Measurements from ENCODE around the gene TBC1D9B. TPM values are rescaled to one million over a fixed set of nuclear protein-coding genes. Genes with fewer than 3 reads are reported as not detected.

The TBC1D9B gene
- total RNA-seq, 1 donor from 2014 or later, result 94.0 TPM

- Histone ChIP-seq H3K27me3 (ENCODE audit: low read depth) (no peaks in the 10 kb centered on the region), H3K27ac (no peak overlapping the region), H3K36me3 (peaks cover 97% of the 10 kb centered on the region), H3K4me3 (no peak overlapping the region), H3K4me1 (peaks cover 37% of the 10 kb centered on the region), H3K9me3 (no peaks in the 10 kb centered on the region)
- no peak for ATAC-seq
- DNase-seq, result no peak
- intact Hi-C loops (cut with DNase I), result no loop called here
- TF ChIP-seq CTCF (IDR thresholded peaks at IDR 0.05), result no peak
These were observed 77.8 kb downstream of the TBC1D9B start for GRCh38 chr5:179829732-179830435.

GRCh38 chr5:179828756-179829421 lies 78.8 kb downstream of the TBC1D9B start:
- ATAC-seq (no peak), DNase-seq (no peak)
- H3K36me3 ChIP-seq, result peaks cover 100% of the 10 kb centered on the region
- no peaks in the 10 kb centered on the region for H3K27me3 ChIP-seq (ENCODE audit: low read depth)
- no peak for TF ChIP-seq CTCF (IDR thresholded peaks at IDR 0.05)
- intact Hi-C loops (cut with DNase I), result no loop called here
- H3K4me3 ChIP-seq, result no peak overlapping the region
- no peaks in the 10 kb centered on the region for H3K9me3 ChIP-seq
- H3K27ac ChIP-seq, result peak overlapping the region; percentile 4
- peaks cover 46% of the 10 kb centered on the region for H3K4me1 ChIP-seq

- ATAC-seq (peak; percentile 53 to 74), DNase-seq (peak; percentile 75)
- Histone ChIP-seq H3K27me3 (ENCODE audit: low read depth) (no peaks in the 10 kb centered on the region), H3K9me3 (no peaks in the 10 kb centered on the region), H3K4me3 (no peak overlapping the region), H3K4me1 (peaks cover 54% of the 10 kb centered on the region), H3K36me3 (peaks cover 100% of the 10 kb centered on the region), H3K27ac (no peak overlapping the region)
- TF ChIP-seq CTCF (IDR thresholded peaks at IDR 0.05), result no peak
- intact Hi-C loops (cut with DNase I), result no loop called here
These were observed 80.0 kb downstream of the TBC1D9B start for GRCh38 chr5:179827680-179828079.

- Histone ChIP-seq H3K36me3 (peaks cover 88% of the 10 kb centered on the region), H3K27ac (no peak overlapping the region), H3K4me1 (peaks cover 62% of the 10 kb centered on the region), H3K9me3 (no peaks in the 10 kb centered on the region), H3K4me3 (no peak overlapping the region), H3K27me3 (ENCODE audit: low read depth) (no peaks in the 10 kb centered on the region)
- no peak for TF ChIP-seq CTCF (IDR thresholded peaks at IDR 0.05)
- DNase-seq, result no peak
- intact Hi-C loops (cut with DNase I), result no loop called here
- ATAC-seq, result no peak
These were observed 82.0 kb downstream of the TBC1D9B start for GRCh38 chr5:179825655-179826182.

GRCh38 chr5:179824745-179825112 lies 83.0 kb downstream of the TBC1D9B start:
- intact Hi-C loops (cut with DNase I), result no loop called here
- ATAC-seq (no peak), DNase-seq (no peak)
- H3K27me3 ChIP-seq (ENCODE audit: low read depth), result no peaks in the 10 kb centered on the region
- no peak for TF ChIP-seq CTCF (IDR thresholded peaks at IDR 0.05)
- peaks cover 78% of the 10 kb centered on the region for H3K36me3 ChIP-seq
- H3K4me3 ChIP-seq, result no peak overlapping the region
- H3K9me3 ChIP-seq, result no peaks in the 10 kb centered on the region
- H3K4me1 ChIP-seq, result peaks cover 69% of the 10 kb centered on the region
- H3K27ac ChIP-seq, result no peak overlapping the region

Data from lower lobe of right lung (tissue), 2 donors.